Measurements from ENCODE around the gene SLC37A1.
"Not testable (repeated sequence)": the region's sequence is repeated elsewhere in the genome, so short reads cannot be mapped to it uniquely, and the experiment has no call there.

The SLC37A1 gene

GRCh38 chr21:42468491-42469131, 45.0 kb upstream of the SLC37A1 start:
- no peak for TF ChIP-seq CTCF (conservative IDR thresholded peaks at IDR 0.05; ENCODE audit: low read depth, low read length)
- no peak for DNase-seq (ENCODE audit: low read depth)
- H3K4me3 ChIP-seq (ENCODE audit: low read length), result no peak overlapping the region

- TF ChIP-seq CTCF (conservative IDR thresholded peaks at IDR 0.05; ENCODE audit: low read depth, low read length), result no peak
- DNase-seq (ENCODE audit: low read depth), result no peak
- no peak overlapping the region for H3K4me3 ChIP-seq (ENCODE audit: low read length)
Measured at GRCh38 chr21:42469272-42469671, 44.4 kb upstream of the SLC37A1 start.

GRCh38 chr21:42469726-42470125, 43.9 kb upstream of the SLC37A1 start:
- not testable (repeated sequence) for DNase-seq (ENCODE audit: low read depth); H3K4me3 ChIP-seq (ENCODE audit: low read length)

GRCh38 chr21:42471206-42471605, 42.4 kb upstream of the SLC37A1 start:
- no peak for TF ChIP-seq CTCF (conservative IDR thresholded peaks at IDR 0.05; ENCODE audit: low read depth, low read length)
- no peak for DNase-seq (ENCODE audit: low read depth)
- H3K4me3 ChIP-seq (ENCODE audit: low read length), result no peak overlapping the region

- no peak overlapping the region for H3K4me3 ChIP-seq (ENCODE audit: low read length)
- DNase-seq (ENCODE audit: low read depth), result no peak
- TF ChIP-seq CTCF (conservative IDR thresholded peaks at IDR 0.05; ENCODE audit: low read depth, low read length), result no peak
Measured at GRCh38 chr21:42471716-42472330, 41.8 kb upstream of the SLC37A1 start.

GRCh38 chr21:42472521-42472920, 41.1 kb upstream of the SLC37A1 start:
- no peak for TF ChIP-seq CTCF (conservative IDR thresholded peaks at IDR 0.05; ENCODE audit: low read depth, low read length)
- no peak for DNase-seq (ENCODE audit: low read depth)

GRCh38 chr21:42473498-42474042, 40.1 kb upstream of the SLC37A1 start:
- DNase-seq (ENCODE audit: low read depth), result no peak
- H3K4me3 ChIP-seq (ENCODE audit: low read length), result no peak overlapping the region
- TF ChIP-seq CTCF (conservative IDR thresholded peaks at IDR 0.05; ENCODE audit: low read depth, low read length), result no peak

More at GRCh38 chr21:42472521-42472920, 41.1 kb upstream of the SLC37A1 start:
- no peak overlapping the region for H3K4me3 ChIP-seq (ENCODE audit: low read length)

Data from retinal pigment epithelial cell (primary cell).